Astrocyte of the spinal cord (primary cell): ENCODE data around the gene ZFPM1.

ENCODE experiments used
- DNase-seq: peaks from one replicate; pipeline ENCODE4 v3.0.0; 2011; ENCODE audit warnings: low read depth, low spot score
- H3K4me3 ChIP-seq: 2 replicates; pipeline ENCODE4 v1.5.1; 2011; ENCODE audit warnings: low read depth, mild to moderate bottlenecking, low read length, moderate library complexity
- CTCF ChIP-seq: IDR thresholded peaks from 2 replicates; pipeline ENCODE4 v1.5.1; 2012; ENCODE audit warnings: low read depth, mild to moderate bottlenecking, low read length, inconsistent platforms
- in situ Hi-C: cut with HindIII; loops from 2 replicates; pipeline ENCODE4 v1.10.0; 2017; ENCODE audit warnings: low sequenced_read_pairs

The ZFPM1 gene

GRCh38 chr16:88543230-88543813 lies 90.2 kb downstream of the ZFPM1 start:
- no peak overlapping the region for H3K4me3 ChIP-seq
- no peak for DNase-seq
- no peak for TF ChIP-seq CTCF
- in situ Hi-C loops, result no loop called here

- in situ Hi-C loops, result no loop called here
- H3K4me3 ChIP-seq, result no peak overlapping the region
- DNase-seq, result no peak
- no peak for TF ChIP-seq CTCF
These were observed 92.7 kb downstream of the ZFPM1 start for GRCh38 chr16:88545781-88546180.

GRCh38 chr16:88548131-88548874 lies 95.2 kb downstream of the ZFPM1 start:
- DNase-seq, result no peak
- no peak for TF ChIP-seq CTCF
- no peak overlapping the region for H3K4me3 ChIP-seq
- in situ Hi-C loops, result no loop called here

- in situ Hi-C loops, result no loop called here
- no peak for TF ChIP-seq CTCF
- no peak for DNase-seq
These were observed 95.9 kb downstream of the ZFPM1 start for GRCh38 chr16:88548985-88549384.

GRCh38 chr16:88549671-88550245 lies 96.7 kb downstream of the ZFPM1 start:
- in situ Hi-C loops, result no loop called here
- no peak for TF ChIP-seq CTCF
- DNase-seq, result no peak
- H3K4me3 ChIP-seq, result no peak overlapping the region

More at GRCh38 chr16:88548985-88549384, 95.9 kb downstream of the ZFPM1 start:
- no peak overlapping the region for H3K4me3 ChIP-seq

GRCh38 chr16:88550246-88550661 lies 97.2 kb downstream of the ZFPM1 start:
- no peak for TF ChIP-seq CTCF
- in situ Hi-C loops, result no loop called here
- no peak overlapping the region for H3K4me3 ChIP-seq
- no peak for DNase-seq
